ENCODE data around the gene SAMHD1. TPM values are rescaled to one million over a fixed set of nuclear protein-coding genes. Genes with fewer than 3 reads are reported as not detected.
"Not testable (repeated sequence)": the region's sequence is repeated elsewhere in the genome, so short reads cannot be mapped to it uniquely, and the experiment has no call there.

Gene SAMHD1
- 9.0 and 15.8 TPM in 2 replicates for total RNA-seq (2014; rRNA removed; shearing (Covaris generic))
- polyA plus RNA-seq (2016; fragmentation: Nextera tagmentation; extraction: Ambion mirVana), result 7.4 and 10.1 TPM in 2 replicates

DNA sequence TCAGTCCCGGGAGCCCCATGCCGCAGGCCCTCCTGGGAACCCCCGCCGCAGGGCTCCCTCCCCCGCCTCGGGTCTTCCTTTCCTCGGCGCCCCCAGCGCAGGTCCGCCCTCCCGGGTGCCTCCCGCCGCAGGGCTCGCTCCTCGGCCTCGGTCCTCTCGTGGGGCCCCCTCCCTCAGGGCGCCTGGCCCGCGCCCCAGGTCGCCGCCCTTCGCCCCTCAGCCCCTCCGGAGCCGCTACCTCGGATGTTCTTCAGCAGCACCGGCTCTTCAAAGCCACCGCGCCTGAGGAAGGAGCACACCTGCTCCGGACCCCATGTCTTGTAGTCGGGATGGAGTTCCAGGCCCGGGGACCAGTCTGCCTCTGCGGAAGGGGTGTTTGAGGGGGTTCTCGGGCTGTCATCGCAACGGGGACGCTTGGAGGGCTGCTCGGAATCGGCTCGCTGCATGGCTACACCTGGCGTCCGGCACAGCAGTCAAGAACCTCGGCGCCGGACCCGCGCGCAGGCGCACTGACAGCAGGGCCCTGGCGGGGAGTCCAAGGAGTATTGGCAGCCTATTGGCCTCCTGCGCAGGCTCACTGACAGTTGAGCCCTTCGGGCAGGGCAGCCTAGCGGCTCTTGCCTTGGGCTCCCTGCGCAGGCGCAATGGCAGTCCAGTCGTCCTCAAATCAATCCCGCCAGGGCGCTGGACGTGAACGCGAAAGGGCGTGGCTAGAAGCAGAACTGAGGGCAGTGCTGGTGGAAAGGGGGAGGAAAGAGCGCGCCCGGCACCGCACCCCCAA, at the start of gene SAMHD1:
Gene SAMHD1 (minus strand): TSS at position 511 of the 781 bp plus-strand sequence. CDS start 65 bp downstream, at position 446.
- Histone ChIP-seq H3K9me2 (ENCODE audit: insufficient read depth) (no peaks in the 10 kb centered on the region), H3K4me3 (peak within 1 kb of the TSS; percentile 88), H3F3A (ENCODE audit: insufficient read depth) (no peaks in the 10 kb centered on the region), H2AFZ (peak within 1 kb of the TSS; percentile 97), H3K79me2 (ENCODE audit: insufficient read depth) (no peaks in the 10 kb centered on the region), H3K9me3 (ENCODE audit: low read depth) (no peaks in the 10 kb centered on the region), H3K9ac (peak within 1 kb of the TSS; percentile 75), H4K20me1 (ENCODE audit: insufficient read depth) (no peaks in the 10 kb centered on the region), H3K4me1 (ENCODE audit: insufficient read depth) (no peaks in the 10 kb centered on the region), H3K27ac (no peak within 1 kb of the TSS), H3K4me2 (ENCODE audit: unreplicated experiment) (peak within 1 kb of the TSS; percentile 91), H3K36me3 (ENCODE audit: low read depth) (no peaks in the 10 kb centered on the region), H3K27me3 (replicated peaks; ENCODE audit: insufficient read depth) (no peaks in the 10 kb centered on the region)
- DNase-seq, result peak; percentile 99
- WGBS, 2 experiments (ENCODE audit: low coverage in 1 of 2, low lambda C conversion rate in 2 of 2, missing lambda C conversion rate in 2 of 2), result 1% methylated on average over 44 to 65 of the region's 66 CpGs
- TF ChIP-seq EZH2 (IDR thresholded peaks at IDR 0.05; ENCODE audit: insufficient read depth, poor library complexity, severe bottlenecking) (no peak), EZH2phosphoT487 (IDR thresholded peaks at IDR 0.05; ENCODE audit: insufficient read depth, low read depth) (no peak)
- in situ Hi-C loops (cut with MboI), result no loop called here

DNA sequence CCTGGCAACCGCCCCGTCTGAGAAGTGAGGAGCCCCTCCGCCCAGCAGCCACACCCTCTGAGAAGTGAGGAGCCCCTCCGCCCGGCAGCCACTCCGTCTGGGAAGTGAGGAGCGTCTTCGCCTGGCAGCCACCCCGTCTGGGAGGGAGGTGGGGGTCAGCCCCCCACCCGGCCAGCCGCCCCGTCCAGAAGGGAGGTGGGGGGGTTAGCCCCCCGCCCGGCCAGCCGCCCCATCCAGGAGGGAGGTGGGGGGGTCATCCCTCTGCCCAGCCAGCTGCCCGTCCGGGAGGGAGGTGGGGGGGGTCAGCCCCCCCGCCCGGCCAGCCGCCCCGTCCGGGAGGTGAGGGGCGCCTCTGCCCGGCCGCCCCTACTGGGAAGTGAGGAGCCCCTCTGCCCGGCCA, 48.7 kb upstream of the SAMHD1 start:
- H3K4me3 ChIP-seq; H3K27ac ChIP-seq; H3F3A ChIP-seq (ENCODE audit: insufficient read depth); H4K20me1 ChIP-seq (ENCODE audit: insufficient read depth); DNase-seq; H3K9me3 ChIP-seq (ENCODE audit: low read depth); H3K9me2 ChIP-seq (ENCODE audit: insufficient read depth); H3K4me1 ChIP-seq (ENCODE audit: insufficient read depth); H2AFZ ChIP-seq; H3K36me3 ChIP-seq (ENCODE audit: low read depth); in situ Hi-C loops (cut with MboI); H3K79me2 ChIP-seq (ENCODE audit: insufficient read depth); H3K4me2 ChIP-seq (ENCODE audit: unreplicated experiment); H3K9ac ChIP-seq; H3K27me3 ChIP-seq (replicated peaks; ENCODE audit: insufficient read depth): not testable (repeated sequence)
- WGBS, 2 experiments (ENCODE audit: low coverage in 1 of 2, low lambda C conversion rate in 2 of 2, missing lambda C conversion rate in 2 of 2), result 93% methylated on average over 5 of the region's 26 CpGs; no CpG with 5 or more reads in 1 of the 2 experiments

DNA sequence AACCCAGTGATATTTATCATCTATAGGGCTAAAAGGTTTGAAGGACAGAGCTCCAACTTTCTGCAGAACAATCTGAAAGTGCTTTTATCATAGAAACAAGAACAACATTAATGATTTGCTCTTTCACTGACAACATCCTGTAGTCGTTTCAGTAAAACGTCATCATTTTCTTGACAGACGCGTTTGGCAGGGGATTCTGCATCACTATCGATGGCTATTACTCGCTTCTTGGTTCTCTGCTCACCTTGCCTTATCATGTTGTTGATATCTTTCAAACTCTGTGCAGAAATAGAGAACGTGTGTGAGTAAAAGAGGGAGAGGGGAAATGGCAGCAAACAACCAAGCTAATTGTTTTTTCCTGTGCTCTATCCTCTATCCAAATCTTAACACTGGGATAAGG, 47.1 kb upstream of the SAMHD1 start:
- no peak overlapping the region for H3K27ac ChIP-seq
- WGBS, 2 experiments (ENCODE audit: low coverage in 1 of 2, low lambda C conversion rate in 2 of 2, missing lambda C conversion rate in 2 of 2), result 94 to 96% methylated on average over 7 of the region's 7 CpGs
- H3K4me3 ChIP-seq, result no peak overlapping the region
- H2AFZ ChIP-seq, result no peak overlapping the region
- H3K4me1 ChIP-seq (ENCODE audit: insufficient read depth), result no peaks in the 10 kb centered on the region
- H3K4me2 ChIP-seq (ENCODE audit: unreplicated experiment), result no peak overlapping the region
- H3K27me3 ChIP-seq (replicated peaks; ENCODE audit: insufficient read depth), result no peaks in the 10 kb centered on the region
- in situ Hi-C loops (cut with MboI), result no loop called here
- no peaks in the 10 kb centered on the region for H3F3A ChIP-seq (ENCODE audit: insufficient read depth)
- H3K9me2 ChIP-seq (ENCODE audit: insufficient read depth), result no peaks in the 10 kb centered on the region
- no peaks in the 10 kb centered on the region for H4K20me1 ChIP-seq (ENCODE audit: insufficient read depth)
- no peaks in the 10 kb centered on the region for H3K9me3 ChIP-seq (ENCODE audit: low read depth)
- no peak overlapping the region for H3K9ac ChIP-seq
- no peak for TF ChIP-seq EZH2 (IDR thresholded peaks at IDR 0.05; ENCODE audit: insufficient read depth, poor library complexity, severe bottlenecking)
- no peak for TF ChIP-seq EZH2phosphoT487 (IDR thresholded peaks at IDR 0.05; ENCODE audit: insufficient read depth, low read depth)
- no peaks in the 10 kb centered on the region for H3K79me2 ChIP-seq (ENCODE audit: insufficient read depth)
- H3K36me3 ChIP-seq (ENCODE audit: low read depth), result no peaks in the 10 kb centered on the region
- DNase-seq, result no peak

DNA sequence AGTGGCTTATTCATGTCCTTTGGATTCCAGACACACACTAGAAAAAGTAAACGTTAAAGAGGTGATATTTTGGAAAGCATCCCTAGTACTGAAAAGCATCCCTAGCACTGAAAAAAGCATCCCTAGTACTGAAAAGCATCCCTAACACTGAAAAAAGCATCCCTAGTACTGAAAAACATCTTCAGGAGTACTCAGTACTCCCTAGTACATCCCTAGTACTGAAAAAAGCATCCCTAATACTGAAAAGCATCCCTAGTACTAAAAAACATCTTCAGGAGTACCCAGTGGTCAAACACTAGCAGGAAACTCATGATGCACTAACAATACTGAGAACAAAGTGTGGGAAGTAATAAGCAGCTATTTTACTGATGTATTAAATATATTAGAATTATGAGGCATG, 45.6 kb upstream of the SAMHD1 start:
- no peak for DNase-seq
- Histone ChIP-seq H3K4me1 (ENCODE audit: insufficient read depth) (no peaks in the 10 kb centered on the region), H2AFZ (no peak overlapping the region), H3K36me3 (ENCODE audit: low read depth) (no peaks in the 10 kb centered on the region), H3K9me3 (ENCODE audit: low read depth) (no peaks in the 10 kb centered on the region), H3K79me2 (ENCODE audit: insufficient read depth) (no peaks in the 10 kb centered on the region), H4K20me1 (ENCODE audit: insufficient read depth) (no peaks in the 10 kb centered on the region), H3K27ac (no peak overlapping the region), H3K9me2 (ENCODE audit: insufficient read depth) (no peaks in the 10 kb centered on the region), H3F3A (ENCODE audit: insufficient read depth) (no peaks in the 10 kb centered on the region), H3K4me2 (ENCODE audit: unreplicated experiment) (no peak overlapping the region), H3K4me3 (no peak overlapping the region), H3K27me3 (replicated peaks; ENCODE audit: insufficient read depth) (no peaks in the 10 kb centered on the region), H3K9ac (no peak overlapping the region)
- WGBS, 2 experiments (ENCODE audit: low coverage in 1 of 2, low lambda C conversion rate in 2 of 2, missing lambda C conversion rate in 2 of 2), result 65 to 70% methylated on average over 1 of the region's 1 CpG
- no peak for TF ChIP-seq EZH2 (IDR thresholded peaks at IDR 0.05; ENCODE audit: insufficient read depth, poor library complexity, severe bottlenecking)
- no peak for TF ChIP-seq EZH2phosphoT487 (IDR thresholded peaks at IDR 0.05; ENCODE audit: insufficient read depth, low read depth)
- in situ Hi-C loops (cut with MboI), result no loop called here

DNA sequence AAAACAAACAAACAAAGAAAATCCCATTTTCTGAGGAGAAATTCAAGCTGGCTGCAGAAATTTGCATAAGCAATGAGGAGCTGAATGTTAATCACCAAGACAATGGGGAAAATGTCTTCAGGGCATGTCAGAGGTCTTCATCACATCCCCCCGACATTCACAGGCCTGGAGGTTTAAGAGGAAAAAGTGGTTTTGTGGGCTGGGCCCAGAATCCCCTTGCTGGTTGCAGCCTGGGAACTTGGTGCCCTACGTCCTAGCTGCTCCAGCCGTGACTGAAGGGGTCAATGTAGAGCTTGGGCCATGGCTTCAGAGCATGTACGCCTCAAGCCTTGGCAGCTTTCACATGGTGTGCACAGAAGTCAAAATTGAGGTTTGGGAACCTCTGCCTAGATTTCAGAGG, 42.7 kb upstream of the SAMHD1 start:
- in situ Hi-C loops (cut with MboI); H3K9ac ChIP-seq; H3F3A ChIP-seq (ENCODE audit: insufficient read depth); DNase-seq; H3K36me3 ChIP-seq (ENCODE audit: low read depth); H3K4me2 ChIP-seq (ENCODE audit: unreplicated experiment); H3K4me3 ChIP-seq; H3K9me3 ChIP-seq (ENCODE audit: low read depth); H3K27ac ChIP-seq; H3K4me1 ChIP-seq (ENCODE audit: insufficient read depth); H3K9me2 ChIP-seq (ENCODE audit: insufficient read depth); H4K20me1 ChIP-seq (ENCODE audit: insufficient read depth); H3K27me3 ChIP-seq (replicated peaks; ENCODE audit: insufficient read depth); H2AFZ ChIP-seq; H3K79me2 ChIP-seq (ENCODE audit: insufficient read depth): not testable (repeated sequence)
- 96 to 98% methylated on average over 4 of the region's 4 CpGs for WGBS, 2 experiments (ENCODE audit: low coverage in 1 of 2, low lambda C conversion rate in 2 of 2, missing lambda C conversion rate in 2 of 2)

Data from GM23248 (cell line).